ENCODE measurements around the gene AEBP2. TPM values are rescaled to one million over a fixed set of nuclear protein-coding genes. Genes with fewer than 3 reads are reported as not detected.
"Not testable (repeated sequence)": the region's sequence is repeated elsewhere in the genome, so short reads cannot be mapped to it uniquely, and the experiment has no call there.

The AEBP2 gene
- total RNA-seq, 1 experiment from 2014 or later: 50.3 TPM

GRCh38 chr12:19547271-19547671 is 108.0 kb downstream of the AEBP2 start:
- no peaks in the 10 kb centered on the region for H4K20me1 ChIP-seq (ENCODE audit: insufficient read depth)
- no peak overlapping the region for H3K27ac ChIP-seq
- H2AFZ ChIP-seq: no peak overlapping the region
- no peaks in the 10 kb centered on the region for H3K9me2 ChIP-seq (ENCODE audit: insufficient read depth)
- TF ChIP-seq EZH2 (IDR thresholded peaks at IDR 0.05; ENCODE audit: low read depth): no peak
- TF ChIP-seq, protein P1, sequence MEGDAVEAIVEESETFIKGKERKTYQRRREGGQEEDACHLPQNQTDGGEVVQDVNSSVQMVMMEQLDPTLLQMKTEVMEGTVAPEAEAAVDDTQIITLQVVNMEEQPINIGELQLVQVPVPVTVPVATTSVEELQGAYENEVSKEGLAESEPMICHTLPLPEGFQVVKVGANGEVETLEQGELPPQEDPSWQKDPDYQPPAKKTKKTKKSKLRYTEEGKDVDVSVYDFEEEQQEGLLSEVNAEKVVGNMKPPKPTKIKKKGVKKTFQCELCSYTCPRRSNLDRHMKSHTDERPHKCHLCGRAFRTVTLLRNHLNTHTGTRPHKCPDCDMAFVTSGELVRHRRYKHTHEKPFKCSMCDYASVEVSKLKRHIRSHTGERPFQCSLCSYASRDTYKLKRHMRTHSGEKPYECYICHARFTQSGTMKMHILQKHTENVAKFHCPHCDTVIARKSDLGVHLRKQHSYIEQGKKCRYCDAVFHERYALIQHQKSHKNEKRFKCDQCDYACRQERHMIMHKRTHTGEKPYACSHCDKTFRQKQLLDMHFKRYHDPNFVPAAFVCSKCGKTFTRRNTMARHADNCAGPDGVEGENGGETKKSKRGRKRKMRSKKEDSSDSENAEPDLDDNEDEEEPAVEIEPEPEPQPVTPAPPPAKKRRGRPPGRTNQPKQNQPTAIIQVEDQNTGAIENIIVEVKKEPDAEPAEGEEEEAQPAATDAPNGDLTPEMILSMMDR (conservative IDR thresholded peaks at IDR 0.05): no peak
- H3F3A ChIP-seq (ENCODE audit: insufficient read depth, low read depth): no peaks in the 10 kb centered on the region
- H3K27me3 ChIP-seq (ENCODE audit: insufficient read depth, low read depth): no peaks in the 10 kb centered on the region
- no peaks in the 10 kb centered on the region for H3K4me1 ChIP-seq (replicated peaks; ENCODE audit: insufficient read depth)
- H3K4me2 ChIP-seq: no peak overlapping the region
- no peaks in the 10 kb centered on the region; the same call in 1 of the 2 replicates for H3K9me3 ChIP-seq (ENCODE audit: insufficient read depth, low read depth)
- no TSS peak for BruUV-seq (replicated peaks)
- intact Hi-C loops (cut with micrococcal nuclease; ENCODE audit: unreplicated experiment): no loop called here
- POLR2A ChIA-PET (ENCODE audit: unreplicated experiment): no interaction called here
- CTCF ChIA-PET: no interaction called here
- no peaks in the 10 kb centered on the region for H3K79me2 ChIP-seq (ENCODE audit: low read depth)
- no peak for DNase-seq
- H3K4me3 ChIP-seq: no peak overlapping the region
- H3K36me3 ChIP-seq (ENCODE audit: low read depth): no peaks in the 10 kb centered on the region

GRCh38 chr12:19548834-19549233 is 109.5 kb downstream of the AEBP2 start:
- CTCF ChIA-PET: no interaction called here
- intact Hi-C loops (cut with micrococcal nuclease; ENCODE audit: unreplicated experiment): no loop called here
- BruUV-seq (replicated peaks): no TSS peak

GRCh38 chr12:19550626-19551025 is 111.3 kb downstream of the AEBP2 start:
- Histone ChIP-seq H4K20me1 (ENCODE audit: insufficient read depth) (no peaks in the 10 kb centered on the region), H3F3A (ENCODE audit: insufficient read depth, low read depth) (no peaks in the 10 kb centered on the region), H2AFZ (no peak overlapping the region), H3K36me3 (ENCODE audit: low read depth) (no peaks in the 10 kb centered on the region), H3K27ac (no peak overlapping the region), H3K4me1 (replicated peaks; ENCODE audit: insufficient read depth) (no peaks in the 10 kb centered on the region), H3K4me2 (no peak overlapping the region), H3K4me3 (no peak overlapping the region), H3K27me3 (ENCODE audit: insufficient read depth, low read depth) (no peaks in the 10 kb centered on the region), H3K9me2 (ENCODE audit: insufficient read depth) (no peaks in the 10 kb centered on the region), H3K79me2 (ENCODE audit: low read depth) (no peaks in the 10 kb centered on the region), H3K9me3 (ENCODE audit: insufficient read depth, low read depth) (no peaks in the 10 kb centered on the region)
- ChIA-PET CTCF (interaction anchor here (0.6 kb wide), 1 partner anchor 248 kb away, joined by 9 read pairs; no protein-coding TSS in a partner anchor), POLR2A (ENCODE audit: unreplicated experiment) (no interaction called here)
- no TSS peak for BruUV-seq (replicated peaks)
- no peak for TF ChIP-seq EZH2 (IDR thresholded peaks at IDR 0.05; ENCODE audit: low read depth)
- TF ChIP-seq, protein P1 (conservative IDR thresholded peaks at IDR 0.05): no peak
- DNase-seq: no peak
- intact Hi-C loops (cut with micrococcal nuclease; ENCODE audit: unreplicated experiment): no loop called here

More at GRCh38 chr12:19548834-19549233, 109.5 kb downstream of the AEBP2 start:
- Histone ChIP-seq H3K36me3 (ENCODE audit: low read depth) (no peaks in the 10 kb centered on the region), H3K27ac (no peak overlapping the region), H3K9me3 (ENCODE audit: insufficient read depth, low read depth) (no peaks in the 10 kb centered on the region; the same call in 1 of the 2 replicates), H3K27me3 (ENCODE audit: insufficient read depth, low read depth) (no peaks in the 10 kb centered on the region), H3K9me2 (ENCODE audit: insufficient read depth) (no peaks in the 10 kb centered on the region), H3K4me1 (replicated peaks; ENCODE audit: insufficient read depth) (no peaks in the 10 kb centered on the region), H3F3A (ENCODE audit: insufficient read depth, low read depth) (no peaks in the 10 kb centered on the region), H3K4me2 (no peak overlapping the region), H4K20me1 (ENCODE audit: insufficient read depth) (no peaks in the 10 kb centered on the region), H3K4me3 (no peak overlapping the region), H3K79me2 (ENCODE audit: low read depth) (no peaks in the 10 kb centered on the region), H2AFZ (no peak overlapping the region)
- POLR2A ChIA-PET (ENCODE audit: unreplicated experiment): no interaction called here
- TF ChIP-seq, protein P1 (conservative IDR thresholded peaks at IDR 0.05): no peak
- TF ChIP-seq EZH2 (IDR thresholded peaks at IDR 0.05; ENCODE audit: low read depth): no peak
- no peak for DNase-seq

DNA sequence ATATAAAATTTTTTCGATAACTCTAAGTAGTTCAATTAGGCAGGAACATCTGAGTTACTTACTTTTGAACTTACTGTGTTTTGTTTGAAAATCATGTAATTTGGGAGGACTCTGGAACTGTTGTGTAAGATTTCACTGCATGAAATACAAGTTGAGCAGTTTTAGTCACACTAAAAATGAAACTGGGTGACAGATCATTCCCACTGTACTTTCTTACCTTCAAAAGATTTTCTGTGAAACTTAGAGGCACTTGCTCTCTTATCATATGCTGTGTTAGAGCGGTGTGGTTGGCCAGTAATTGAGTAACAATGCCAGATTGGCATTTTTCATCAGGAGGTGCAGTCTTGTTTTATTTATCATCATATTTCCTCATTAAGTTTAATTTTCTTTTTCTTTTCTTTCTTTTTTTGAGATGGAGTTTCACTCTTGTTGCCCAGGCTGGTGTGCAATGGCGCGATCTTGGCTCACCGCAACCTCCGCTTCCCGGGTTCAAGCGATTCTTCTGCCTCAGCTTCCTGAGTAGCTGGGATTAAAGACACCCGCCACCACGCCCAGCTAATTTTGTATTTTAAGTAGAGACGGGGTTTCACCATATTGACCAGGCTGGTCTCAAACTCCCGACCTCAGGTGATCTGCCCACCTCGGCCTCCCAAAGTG is 113.3 kb downstream of the AEBP2 start:
- DNase-seq; BruUV-seq (replicated peaks); H3K79me2 ChIP-seq (ENCODE audit: low read depth); H3K4me3 ChIP-seq; H3K4me1 ChIP-seq (replicated peaks; ENCODE audit: insufficient read depth); H3F3A ChIP-seq (ENCODE audit: insufficient read depth, low read depth); CTCF ChIA-PET; H4K20me1 ChIP-seq (ENCODE audit: insufficient read depth); H3K27ac ChIP-seq; H3K9me2 ChIP-seq (ENCODE audit: insufficient read depth); H3K27me3 ChIP-seq (ENCODE audit: insufficient read depth, low read depth); H2AFZ ChIP-seq; intact Hi-C loops (cut with micrococcal nuclease; ENCODE audit: unreplicated experiment); POLR2A ChIA-PET (ENCODE audit: unreplicated experiment); H3K9me3 ChIP-seq (ENCODE audit: insufficient read depth, low read depth); H3K36me3 ChIP-seq (ENCODE audit: low read depth); H3K4me2 ChIP-seq: not testable (repeated sequence)
